MV-4-11 (cell line): ENCODE data around the gene OGN.

Source experiments
- DNase-seq: peaks from one replicate; lab custom pipeline; 2025; lab: John Stamatoyannopoulos, UW

OGN gene

GRCh38 chr9:92405818-92406217 lies 1.4 kb upstream of the OGN start:
- DNase-seq, result no peak

DNA sequence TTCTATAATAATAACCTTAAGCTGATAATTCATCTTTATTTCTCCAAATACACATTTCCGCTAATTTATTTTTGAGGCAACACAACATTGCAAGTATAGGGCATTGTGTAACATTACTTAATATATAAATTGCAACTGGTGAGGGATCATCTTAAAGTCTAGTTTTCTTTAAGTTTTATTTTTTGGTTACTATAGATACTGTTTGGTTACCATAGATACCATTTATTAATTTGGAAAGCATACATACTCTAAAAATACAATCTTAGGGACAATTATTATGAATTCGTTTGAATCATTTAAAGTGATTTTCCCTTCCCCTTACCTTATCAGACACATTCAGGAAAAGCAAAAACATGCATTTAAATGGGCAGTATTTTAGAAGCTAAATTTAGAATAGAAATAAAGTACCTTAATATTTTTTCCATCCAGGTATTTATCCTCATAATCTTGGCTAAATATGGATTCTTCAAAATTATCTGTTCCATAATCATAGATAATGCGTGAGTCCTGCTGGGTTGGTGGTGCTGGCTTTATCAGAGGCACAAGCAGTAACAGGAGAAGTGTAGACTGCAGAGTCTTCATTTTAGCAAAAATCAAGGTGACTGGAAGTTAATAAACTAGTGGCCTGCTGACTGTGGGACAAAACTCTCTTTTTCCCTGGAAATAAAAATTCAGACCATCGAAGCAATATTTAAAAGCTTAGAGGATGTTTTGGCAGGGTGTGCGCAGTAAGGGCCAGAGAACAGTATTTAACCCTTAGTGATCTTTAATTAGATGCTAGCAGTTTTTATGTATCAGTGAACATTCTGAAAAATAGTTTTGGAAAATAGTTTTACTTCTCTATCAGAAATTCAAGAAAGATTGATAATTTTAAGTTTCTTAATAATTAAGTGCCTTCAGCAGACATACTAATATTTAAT lies 1.3 kb downstream of the OGN start:
- DNase-seq, result no peak

- DNase-seq, result no peak
These were observed 2.0 kb downstream of the OGN start for GRCh38 chr9:92402360-92402759.

GRCh38 chr9:92397853-92398252 lies 6.5 kb downstream of the OGN start:
- no peak for DNase-seq

- no peak for DNase-seq
These were observed 8.8 kb downstream of the OGN start for GRCh38 chr9:92395617-92396016.

DNA sequence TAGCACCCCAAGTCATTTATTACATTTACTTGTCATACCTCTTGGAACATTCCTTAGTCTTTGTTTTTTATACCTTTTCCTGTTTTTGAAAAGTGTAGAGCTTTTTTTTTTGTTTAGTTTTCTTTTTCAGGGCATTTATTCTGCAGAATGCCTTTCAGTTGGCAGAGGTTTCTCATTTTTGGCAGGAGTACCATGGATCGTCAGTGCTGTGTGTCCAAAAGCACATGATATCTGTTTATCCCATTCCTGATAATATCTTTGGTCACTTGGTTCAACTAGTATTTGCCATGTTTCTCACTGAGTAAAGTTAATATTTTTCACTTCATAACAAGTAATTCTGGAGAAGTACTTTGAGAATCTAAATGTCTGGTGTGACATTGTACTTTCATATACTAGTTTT lies 10.7 kb downstream of the OGN start:
- no peak for DNase-seq

GRCh38 chr9:92392690-92393089 lies 11.7 kb downstream of the OGN start:
- no peak for DNase-seq

GRCh38 chr9:92385953-92386352 lies 18.4 kb downstream of the OGN start:
- DNase-seq, result no peak

- no peak for DNase-seq
These were observed 18.9 kb downstream of the OGN start for GRCh38 chr9:92385477-92385876.

GRCh38 chr9:92385001-92385400 lies 19.4 kb downstream of the OGN start:
- DNase-seq, result no peak

GRCh38 chr9:92384375-92384774 lies 20.0 kb downstream of the OGN start:
- DNase-seq, result no peak

- no peak for DNase-seq
These were observed 22.6 kb downstream of the OGN start for GRCh38 chr9:92381775-92382174.

GRCh38 chr9:92380603-92381002 lies 23.8 kb downstream of the OGN start:
- DNase-seq, result no peak

GRCh38 chr9:92378865-92379560 lies 25.4 kb downstream of the OGN start:
- no peak for DNase-seq

DNA sequence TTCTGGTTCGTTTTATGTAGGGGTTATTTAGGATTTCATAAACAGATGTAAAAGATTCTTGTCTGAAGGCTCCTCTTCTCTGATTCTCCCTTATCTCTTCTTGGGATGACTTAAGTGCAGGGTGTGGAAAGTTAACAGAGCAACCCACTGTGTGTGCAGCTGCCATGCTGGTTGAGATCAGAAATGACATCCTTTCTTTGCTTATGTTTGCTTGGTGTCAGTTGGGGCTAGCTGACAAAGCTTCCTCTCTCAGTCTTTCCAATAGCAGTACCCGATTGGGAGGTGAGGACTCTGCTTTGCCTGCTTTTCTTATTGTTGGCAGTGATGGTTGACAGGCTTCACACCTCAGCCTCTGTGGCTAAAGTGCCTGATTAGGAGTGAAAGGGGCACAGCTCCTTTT lies 26.5 kb downstream of the OGN start:
- DNase-seq, result no peak

DNA sequence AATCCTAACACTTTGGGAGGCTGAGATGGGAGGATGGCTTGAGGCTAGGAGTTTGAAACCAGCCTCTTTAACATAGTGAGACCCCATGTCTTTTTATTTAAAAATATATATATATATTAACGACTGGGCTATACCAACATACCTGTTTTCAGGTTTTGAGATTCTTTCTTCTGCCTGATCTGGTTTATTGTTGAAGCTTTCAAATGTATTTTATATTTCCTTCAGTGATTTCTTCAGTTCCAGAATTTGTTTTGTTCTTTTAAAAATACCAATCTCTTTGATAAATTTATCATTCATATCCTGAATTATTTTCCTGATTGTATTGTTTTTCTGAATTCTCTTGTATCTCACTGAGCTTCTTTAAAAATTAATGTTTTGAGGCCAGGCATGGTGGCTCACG lies 31.2 kb downstream of the OGN start:
- DNase-seq, result no peak

- no peak for DNase-seq
These were observed 35.3 kb downstream of the OGN start for GRCh38 chr9:92369075-92369474.

GRCh38 chr9:92360083-92360482 lies 44.3 kb downstream of the OGN start:
- DNase-seq, result peak; percentile 82

- DNase-seq, result peak; percentile 75
These were observed 44.9 kb downstream of the OGN start for GRCh38 chr9:92359394-92359995.

- peak; percentile 79 for DNase-seq
These were observed 51.3 kb downstream of the OGN start for GRCh38 chr9:92353051-92353450.

DNA sequence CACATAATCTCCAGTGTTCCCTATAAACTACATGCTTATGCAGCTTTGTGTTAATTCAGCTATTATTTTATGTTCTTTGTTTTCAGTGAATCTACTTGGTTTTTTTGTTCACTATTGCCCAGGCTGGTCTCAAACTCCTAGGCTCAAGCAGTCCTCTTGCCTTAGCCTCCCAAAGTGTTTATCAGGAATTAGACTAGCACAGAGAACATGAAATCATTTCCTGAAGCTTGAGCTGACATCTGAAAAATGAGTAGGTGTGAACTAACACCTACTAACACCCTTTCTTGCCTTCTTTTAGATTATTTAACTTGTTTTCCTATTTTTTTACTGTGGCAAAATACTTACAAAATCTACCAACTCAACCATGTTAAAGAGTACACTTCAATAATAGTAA lies 53.6 kb downstream of the OGN start:
- DNase-seq, result no peak

DNA sequence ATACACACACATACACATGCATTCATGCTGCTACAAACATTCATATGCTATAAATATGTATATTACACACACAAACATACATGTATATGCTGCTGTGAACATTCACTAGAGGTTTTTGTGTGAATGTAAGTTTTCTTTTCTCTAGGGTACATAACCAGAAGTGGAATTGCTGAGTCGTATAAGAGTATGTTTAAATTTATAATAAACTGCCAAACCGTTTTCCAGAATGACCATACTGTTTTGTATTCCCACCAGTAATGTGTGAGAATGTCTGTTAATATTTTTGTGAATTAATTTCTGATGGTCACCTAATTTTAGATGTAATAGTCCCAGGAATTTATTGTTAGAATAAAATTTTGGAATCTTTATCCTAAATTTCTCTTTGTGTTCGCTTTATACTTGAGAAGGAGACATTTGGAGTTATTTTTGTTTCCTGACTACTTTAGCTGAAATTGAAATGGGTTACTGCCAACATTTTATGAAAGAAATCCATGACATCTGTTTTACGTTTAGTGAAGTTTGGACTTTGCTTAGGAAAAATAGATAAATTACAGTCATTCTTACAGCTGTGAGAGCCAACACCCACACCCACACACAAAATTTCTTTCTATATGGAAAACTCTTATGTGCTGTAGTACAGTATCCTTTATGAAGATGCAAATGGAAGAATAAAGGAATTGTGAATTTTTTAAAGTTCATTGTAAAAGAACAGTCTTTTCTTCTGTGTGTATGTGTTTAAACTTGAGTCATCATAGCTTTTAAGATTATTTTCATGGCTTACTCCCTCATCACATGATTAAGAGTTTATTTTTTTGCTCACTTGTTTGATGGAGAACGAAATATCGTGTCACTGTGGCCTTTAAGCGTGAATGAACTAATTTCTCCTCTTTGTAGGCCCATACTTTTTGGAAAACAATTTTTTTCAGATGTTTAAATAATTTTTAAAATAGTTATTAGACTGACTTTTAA lies 54.3 kb downstream of the OGN start:
- no peak for DNase-seq
